D341Med (cell line): ENCODE data around the gene OR2F1.

Source experiments
- DNase-seq: peaks from one replicate; pipeline ENCODE4 v3.0.0; 2012; ENCODE audit warnings: low spot score

Gene OR2F1

GRCh38 chr7:143954135-143954534, 509 bp upstream of the OR2F1 start:
- no peak for DNase-seq

- no peak for DNase-seq
Measured at GRCh38 chr7:143958781-143959180, 4.1 kb downstream of the OR2F1 start.

GRCh38 chr7:143960813-143961610, 6.4 kb downstream of the OR2F1 start:
- DNase-seq: no peak

- DNase-seq: no peak
Measured at GRCh38 chr7:143965280-143965679, 10.6 kb downstream of the OR2F1 start.

- DNase-seq: no peak
Measured at GRCh38 chr7:143967398-143967797, 12.8 kb downstream of the OR2F1 start.

- DNase-seq: no peak
Measured at GRCh38 chr7:143973870-143974416, 19.3 kb downstream of the OR2F1 start.

- no peak for DNase-seq
Measured at GRCh38 chr7:143974459-143974858, 19.8 kb downstream of the OR2F1 start.

- no peak for DNase-seq
Measured at GRCh38 chr7:143975617-143976016, 21.0 kb downstream of the OR2F1 start.

- no peak for DNase-seq
Measured at GRCh38 chr7:143978585-143978984, 23.9 kb downstream of the OR2F1 start.

- DNase-seq: no peak
Measured at GRCh38 chr7:143979359-143979758, 24.7 kb downstream of the OR2F1 start.

- no peak for DNase-seq
Measured at GRCh38 chr7:143979998-143980397, 25.4 kb downstream of the OR2F1 start.

- DNase-seq: no peak
Measured at GRCh38 chr7:143980746-143981510, 26.3 kb downstream of the OR2F1 start.

GRCh38 chr7:143983960-143984359, 29.3 kb downstream of the OR2F1 start:
- DNase-seq: no peak

GRCh38 chr7:143987513-143987912, 32.9 kb downstream of the OR2F1 start:
- DNase-seq: no peak

GRCh38 chr7:143988976-143989745, 34.5 kb downstream of the OR2F1 start:
- DNase-seq: no peak

GRCh38 chr7:143992670-143993069, 38.0 kb downstream of the OR2F1 start:
- no peak for DNase-seq

GRCh38 chr7:143993924-143994323, 39.3 kb downstream of the OR2F1 start:
- DNase-seq: no peak

GRCh38 chr7:144000020-144000419, 45.4 kb downstream of the OR2F1 start, which contains the start of gene OR6B1:
Gene OR6B1 (plus strand): TSS chr7:144000320. CDS start chr7:144003997, 3,677 bp downstream.
- no peak for DNase-seq

GRCh38 chr7:144001543-144001942, 46.9 kb downstream of the OR2F1 start:
- no peak for DNase-seq

- no peak for DNase-seq
Measured at GRCh38 chr7:144004703-144005102, 50.1 kb downstream of the OR2F1 start.

GRCh38 chr7:144006029-144006691, 51.5 kb downstream of the OR2F1 start:
- no peak for DNase-seq

GRCh38 chr7:144006692-144007042, 52.0 kb downstream of the OR2F1 start:
- no peak for DNase-seq
